GM18873 (cell line): ENCODE measurements around the gene ACVR2A.

Source experiments
- ATAC-seq: cut with Tn5 transposase; IDR thresholded peaks from one replicate; pipeline ENCODE4 v1.9.1; 2021; ENCODE audit warnings: mild to moderate bottlenecking, moderate library complexity, moderate number of reproducible peaks; ENCODE audit not compliant: unreplicated experiment, low FRiP score

Gene ACVR2A

GRCh38 chr2:147916723-147917122, 71.9 kb downstream of the ACVR2A start:
- ATAC-seq, result no peak

GRCh38 chr2:147917161-147917560, 72.3 kb downstream of the ACVR2A start:
- ATAC-seq, result no peak

DNA sequence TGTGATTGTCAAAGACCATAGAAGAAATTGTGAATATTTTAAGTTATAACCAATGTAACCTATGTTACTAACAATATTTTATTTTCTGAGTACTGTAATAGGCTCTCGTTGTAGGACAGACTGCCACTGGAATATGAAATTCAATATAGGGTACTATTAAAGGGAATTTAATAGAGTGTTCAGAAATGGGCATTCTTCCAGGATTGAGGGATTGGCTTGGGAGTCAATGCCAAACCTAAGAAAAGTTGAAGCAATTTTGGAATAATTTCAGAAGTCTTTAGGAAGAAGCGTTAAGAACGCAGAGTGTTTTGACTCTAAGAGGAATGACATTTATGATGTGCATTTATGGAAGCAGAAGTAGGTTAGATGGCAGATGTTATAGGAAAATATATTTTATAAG, 79.0 kb downstream of the ACVR2A start:
- no peak for ATAC-seq

DNA sequence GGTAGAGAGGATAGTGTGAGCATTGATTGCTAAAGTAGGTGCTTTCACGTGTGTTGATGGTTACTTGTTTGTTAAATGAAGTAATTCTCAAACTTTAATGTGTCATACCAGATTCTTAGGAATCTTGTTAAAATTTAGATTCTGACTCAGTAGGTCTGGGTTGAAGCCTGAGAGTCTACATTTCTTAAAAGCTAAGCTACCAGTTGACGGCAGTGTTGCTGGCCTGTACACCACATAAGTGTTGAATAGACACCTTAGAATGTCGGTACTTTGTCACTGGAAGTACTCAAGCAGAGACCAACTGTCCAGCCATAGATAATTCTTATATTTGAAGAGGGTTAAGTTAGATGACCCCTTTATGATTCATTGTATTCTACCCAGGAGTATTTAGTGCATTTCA, 79.8 kb downstream of the ACVR2A start:
- no peak for ATAC-seq

DNA sequence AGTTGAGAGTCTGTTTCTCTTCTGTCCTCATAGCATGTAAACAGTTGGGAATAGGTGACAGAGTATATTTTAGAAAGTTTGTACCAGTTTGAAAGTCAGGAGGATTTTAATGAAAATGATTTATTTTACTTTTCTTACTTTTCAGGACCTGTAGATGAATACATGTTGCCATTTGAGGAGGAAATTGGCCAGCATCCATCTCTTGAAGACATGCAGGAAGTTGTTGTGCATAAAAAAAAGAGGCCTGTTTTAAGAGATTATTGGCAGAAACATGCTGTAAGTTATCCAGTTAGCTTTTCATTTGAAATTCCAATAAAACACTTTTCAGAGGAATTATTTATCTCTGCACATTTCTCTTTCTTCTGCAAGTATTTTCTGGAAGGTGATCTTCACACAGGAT, 81.1 kb downstream of the ACVR2A start:
- no peak for ATAC-seq

DNA sequence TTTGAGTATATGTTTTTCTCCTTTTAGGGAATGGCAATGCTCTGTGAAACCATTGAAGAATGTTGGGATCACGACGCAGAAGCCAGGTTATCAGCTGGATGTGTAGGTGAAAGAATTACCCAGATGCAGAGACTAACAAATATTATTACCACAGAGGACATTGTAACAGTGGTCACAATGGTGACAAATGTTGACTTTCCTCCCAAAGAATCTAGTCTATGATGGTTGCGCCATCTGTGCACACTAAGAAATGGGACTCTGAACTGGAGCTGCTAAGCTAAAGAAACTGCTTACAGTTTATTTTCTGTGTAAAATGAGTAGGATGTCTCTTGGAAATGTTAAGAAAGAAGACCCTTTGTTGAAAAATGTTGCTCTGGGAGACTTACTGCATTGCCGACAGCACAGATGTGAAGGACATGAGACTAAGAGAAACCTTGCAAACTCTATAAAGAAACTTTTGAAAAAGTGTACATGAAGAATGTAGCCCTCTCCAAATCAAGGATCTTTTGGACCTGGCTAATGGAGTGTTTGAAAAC, 82.3 kb downstream of the ACVR2A start:
- ATAC-seq, result no peak

DNA sequence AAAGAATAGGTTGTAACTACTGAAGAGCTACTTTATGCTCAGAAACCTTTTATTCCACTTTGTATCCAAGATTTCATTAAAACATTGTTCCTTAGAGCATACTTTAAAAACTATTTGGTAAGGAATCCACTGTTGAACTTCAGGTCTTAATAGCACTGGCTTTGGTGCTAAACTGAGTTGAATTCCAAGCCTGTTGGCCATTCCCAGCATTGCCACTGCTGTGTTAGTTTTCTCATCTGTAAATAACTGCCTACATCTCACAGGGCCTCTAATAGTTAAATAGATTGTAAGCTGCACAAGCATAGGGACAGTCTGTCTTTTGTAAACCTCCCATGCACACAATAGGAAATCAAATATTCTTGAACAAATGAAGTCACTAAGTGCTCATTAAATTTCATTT, 89.1 kb downstream of the ACVR2A start:
- ATAC-seq, result no peak

DNA sequence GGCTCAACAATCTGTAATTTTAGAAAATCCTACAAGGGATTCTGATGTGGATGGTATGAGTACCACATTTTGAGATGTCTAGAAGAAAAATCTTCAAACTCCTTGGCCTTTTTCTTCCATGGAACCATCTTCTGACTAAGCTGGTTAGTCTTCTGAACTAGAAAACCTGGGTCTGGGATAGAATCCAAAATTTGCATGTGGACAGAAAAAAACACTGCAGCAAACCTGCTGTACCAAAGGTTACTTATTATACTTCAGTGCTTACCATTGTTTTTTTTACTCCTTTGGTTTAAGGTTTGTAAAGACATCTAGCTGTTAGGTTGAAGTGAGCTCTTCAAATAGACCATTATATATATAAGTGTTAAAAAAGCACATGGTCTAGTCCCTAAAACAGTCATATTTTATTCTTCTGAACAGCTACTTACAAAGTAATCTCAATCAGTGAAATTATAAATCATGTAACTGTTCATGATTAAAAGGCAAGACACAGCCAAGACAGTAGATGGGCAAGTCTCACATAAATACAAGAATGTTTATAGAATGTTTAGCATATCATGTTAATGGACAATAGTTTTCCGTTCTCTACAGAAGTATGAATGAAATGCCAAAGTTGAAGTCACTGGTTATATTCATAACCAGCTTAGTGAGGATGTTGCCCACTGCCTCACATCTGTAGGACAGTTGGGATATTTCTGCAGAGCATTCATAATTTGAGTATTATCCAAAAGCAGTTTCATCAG, 90.2 kb downstream of the ACVR2A start:
- no peak for ATAC-seq

DNA sequence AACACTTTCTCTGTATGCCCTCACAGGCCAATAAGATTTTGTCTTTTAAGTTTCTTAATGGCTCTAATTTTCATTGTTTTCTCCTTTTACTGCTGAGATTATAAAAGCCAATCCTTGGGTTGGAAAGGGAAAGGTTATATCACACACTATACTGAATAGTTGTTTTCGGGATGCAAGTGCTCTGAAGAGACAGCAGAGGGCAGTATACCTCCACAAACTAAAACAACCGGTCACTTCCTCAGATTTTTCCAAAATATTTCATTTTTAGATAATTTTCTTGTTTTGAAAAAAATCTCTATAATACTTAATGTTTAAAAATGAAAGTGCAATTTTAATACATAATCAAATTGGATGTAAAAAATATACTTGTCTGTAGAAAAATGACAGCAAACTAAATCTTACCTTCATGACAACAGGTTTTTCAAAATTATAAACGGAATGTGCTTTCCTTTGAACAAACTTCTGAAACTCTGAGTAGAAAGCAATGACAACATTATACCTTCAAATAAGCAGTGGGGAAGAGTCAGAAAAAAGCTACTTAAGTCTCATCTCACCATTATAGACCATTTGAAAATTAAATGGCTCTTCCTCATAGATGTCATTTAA, 93.0 kb downstream of the ACVR2A start:
- no peak for ATAC-seq

DNA sequence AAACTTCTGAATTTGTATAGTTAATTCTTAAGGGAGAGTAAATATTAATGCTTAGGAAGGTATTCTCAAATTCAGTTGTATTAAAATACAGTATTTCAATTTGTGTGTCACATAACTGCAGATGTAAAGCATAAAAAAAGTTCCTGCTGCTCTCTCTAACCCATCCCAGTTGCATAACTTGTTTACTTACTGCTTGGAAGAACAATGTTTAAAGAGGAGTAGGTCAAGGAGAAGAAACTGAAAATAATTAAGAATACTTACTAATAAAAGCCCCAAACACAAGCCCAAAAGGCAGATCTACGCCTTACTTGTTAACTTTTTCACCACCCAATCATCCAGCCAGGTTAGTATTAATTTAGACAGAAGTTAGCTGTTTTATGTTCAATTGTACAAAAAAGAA, 94.5 kb downstream of the ACVR2A start:
- ATAC-seq, result no peak

DNA sequence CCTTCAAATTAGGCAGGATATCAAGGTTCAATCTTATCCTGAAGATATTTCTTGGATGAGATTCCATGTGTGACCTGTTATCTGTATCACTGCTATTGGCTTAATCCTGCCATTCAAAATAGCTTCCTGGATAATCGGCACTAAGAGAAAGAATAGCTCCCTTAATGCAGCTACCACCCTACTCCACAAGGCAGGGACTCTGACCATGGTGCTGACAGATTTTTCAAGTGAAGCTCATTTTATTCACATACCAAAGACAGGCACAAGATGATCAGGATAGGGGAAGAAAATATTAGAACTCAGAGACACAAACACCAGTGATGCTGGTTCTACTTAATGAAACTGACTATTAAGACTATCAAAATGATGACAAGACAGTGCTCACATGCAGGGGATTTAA, 100.8 kb downstream of the ACVR2A start:
- ATAC-seq, result no peak

DNA sequence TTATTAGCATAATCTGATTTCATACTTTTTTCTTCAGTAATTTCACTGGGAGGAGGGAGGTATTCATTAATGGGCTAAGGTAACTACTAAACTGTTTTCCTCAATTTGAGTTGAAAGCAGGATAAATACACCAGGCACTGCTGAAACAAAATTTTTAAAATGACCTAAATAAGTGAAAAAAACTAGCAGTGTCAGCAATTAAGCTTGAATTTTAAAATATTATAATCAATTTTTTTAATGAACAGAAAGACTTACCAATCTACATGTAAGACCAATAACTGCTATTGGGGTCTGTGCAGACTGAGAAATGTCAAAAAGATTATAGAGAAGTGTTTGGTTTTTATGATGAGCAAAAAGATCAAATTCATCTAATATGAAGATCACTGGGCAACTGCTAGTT, 107.3 kb downstream of the ACVR2A start:
- ATAC-seq, result no peak

DNA sequence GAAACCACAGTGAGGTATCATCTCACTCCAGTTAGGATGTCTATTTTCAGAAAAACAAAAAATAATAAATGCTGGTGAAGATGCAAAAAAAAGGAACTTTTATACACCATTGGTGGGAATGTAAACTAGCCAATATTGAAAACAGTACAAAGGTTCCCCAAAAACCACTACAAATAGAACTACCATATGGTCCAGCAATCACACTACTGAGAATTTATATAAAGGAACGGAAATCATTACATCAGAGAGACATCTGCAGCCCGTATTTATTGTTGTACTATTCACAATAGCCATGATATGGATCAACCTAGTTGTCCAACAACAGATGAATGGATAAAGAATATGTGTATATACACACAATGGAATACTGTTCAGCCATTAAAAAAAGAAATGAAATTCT, 123.7 kb downstream of the ACVR2A start:
- no peak for ATAC-seq

- ATAC-seq, result no peak
These were observed 131.3 kb downstream of the ACVR2A start for GRCh38 chr2:147976102-147976501.

- ATAC-seq, result no peak
These were observed 132.8 kb downstream of the ACVR2A start for GRCh38 chr2:147977679-147978078.
